HG03342 (cell line): ENCODE measurements around the gene RNF39.

Experiments
- ATAC-seq: cut with Tn5 transposase; IDR thresholded peaks from one replicate; pipeline ENCODE4 v1.9.1; 2021; ENCODE audit warnings: mild to moderate bottlenecking, moderate library complexity; ENCODE audit not compliant: unreplicated experiment

The RNF39 gene

GRCh38 chr6:30097902-30098768 is 22.6 kb upstream of the RNF39 start:
- no peak for ATAC-seq

DNA sequence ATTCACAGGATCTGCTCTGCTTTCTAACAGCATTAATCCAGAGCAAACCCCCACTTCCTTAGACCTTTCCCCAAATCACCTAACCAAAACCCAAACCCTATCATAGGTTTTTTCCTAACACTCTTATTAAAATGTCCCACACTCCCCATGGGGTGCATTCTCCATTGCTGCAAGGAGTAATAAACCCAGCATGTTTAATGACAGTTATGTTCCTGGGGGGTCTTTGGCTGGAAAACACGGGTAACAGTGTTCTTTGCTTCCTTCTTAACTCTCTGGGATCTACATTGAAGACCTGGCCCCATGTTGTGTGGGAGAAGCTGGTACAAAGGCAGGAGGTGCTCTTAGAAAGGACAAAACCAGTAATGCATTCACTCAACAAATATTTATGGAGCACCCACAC is 21.3 kb upstream of the RNF39 start:
- no peak for ATAC-seq

- ATAC-seq = no peak
These were observed 18.5 kb upstream of the RNF39 start for GRCh38 chr6:30093951-30094661.

- ATAC-seq = no peak
These were observed 17.4 kb upstream of the RNF39 start for GRCh38 chr6:30092852-30093543.

DNA sequence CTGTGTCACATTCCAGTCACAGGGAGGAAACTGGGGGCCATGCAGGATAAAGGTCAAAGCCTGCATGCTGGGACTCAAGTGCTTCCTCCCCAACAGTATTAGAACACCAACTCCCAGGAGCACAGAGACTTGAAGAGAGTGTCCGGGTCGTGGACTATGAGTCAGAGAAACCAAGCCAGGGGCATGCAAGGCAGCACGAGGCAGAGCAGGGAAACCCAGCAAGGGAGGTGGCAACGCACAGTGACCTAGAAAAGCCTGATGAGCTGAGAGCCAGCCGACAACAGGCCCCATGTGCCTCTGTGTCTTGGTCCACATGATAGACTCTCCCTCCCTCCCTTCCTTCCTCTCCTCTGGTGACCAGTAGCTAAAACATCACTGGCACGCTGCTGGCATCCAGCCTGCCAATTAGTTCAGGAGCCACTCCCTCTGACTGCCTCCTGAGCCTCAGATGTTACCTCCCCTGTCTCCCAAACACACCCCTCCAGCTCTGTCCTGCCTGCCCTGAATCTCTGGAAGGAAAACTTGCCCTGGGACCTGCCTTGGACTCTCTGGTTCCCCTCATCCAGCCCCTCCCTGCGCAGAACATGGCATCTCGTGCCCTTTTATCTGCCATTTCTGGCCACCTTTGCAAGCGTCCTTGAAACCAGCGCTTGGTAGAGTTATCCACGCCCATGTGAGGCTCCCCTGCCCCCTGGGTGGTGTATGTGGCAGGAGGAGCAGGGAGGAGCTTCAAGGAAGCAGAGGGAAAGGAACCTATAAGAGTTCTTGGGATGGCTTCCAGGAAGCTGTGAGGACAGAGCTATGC is 16.2 kb upstream of the RNF39 start:
- ATAC-seq = no peak

DNA sequence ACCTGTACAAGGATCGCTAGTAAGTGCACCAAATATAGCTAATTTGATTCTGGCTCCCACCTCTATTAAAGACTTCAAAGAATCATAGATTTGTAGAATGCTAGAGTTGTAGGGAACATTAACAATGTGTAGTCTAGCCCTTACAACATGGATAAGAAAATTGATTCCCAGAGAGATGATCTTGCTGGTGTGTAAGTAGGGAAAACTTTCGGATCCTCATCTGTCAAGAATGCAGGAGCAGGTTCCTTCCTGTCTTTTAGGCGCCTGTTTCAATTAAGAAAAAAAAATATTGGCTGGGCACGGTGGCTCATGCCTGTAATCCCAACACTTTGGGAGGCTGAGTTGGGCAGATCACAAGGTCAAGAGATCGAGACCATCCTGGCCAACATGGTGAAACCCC is 12.3 kb upstream of the RNF39 start:
- ATAC-seq = no peak

- ATAC-seq = no peak
These were observed 1.6 kb upstream of the RNF39 start for GRCh38 chr6:30077218-30077617.

DNA sequence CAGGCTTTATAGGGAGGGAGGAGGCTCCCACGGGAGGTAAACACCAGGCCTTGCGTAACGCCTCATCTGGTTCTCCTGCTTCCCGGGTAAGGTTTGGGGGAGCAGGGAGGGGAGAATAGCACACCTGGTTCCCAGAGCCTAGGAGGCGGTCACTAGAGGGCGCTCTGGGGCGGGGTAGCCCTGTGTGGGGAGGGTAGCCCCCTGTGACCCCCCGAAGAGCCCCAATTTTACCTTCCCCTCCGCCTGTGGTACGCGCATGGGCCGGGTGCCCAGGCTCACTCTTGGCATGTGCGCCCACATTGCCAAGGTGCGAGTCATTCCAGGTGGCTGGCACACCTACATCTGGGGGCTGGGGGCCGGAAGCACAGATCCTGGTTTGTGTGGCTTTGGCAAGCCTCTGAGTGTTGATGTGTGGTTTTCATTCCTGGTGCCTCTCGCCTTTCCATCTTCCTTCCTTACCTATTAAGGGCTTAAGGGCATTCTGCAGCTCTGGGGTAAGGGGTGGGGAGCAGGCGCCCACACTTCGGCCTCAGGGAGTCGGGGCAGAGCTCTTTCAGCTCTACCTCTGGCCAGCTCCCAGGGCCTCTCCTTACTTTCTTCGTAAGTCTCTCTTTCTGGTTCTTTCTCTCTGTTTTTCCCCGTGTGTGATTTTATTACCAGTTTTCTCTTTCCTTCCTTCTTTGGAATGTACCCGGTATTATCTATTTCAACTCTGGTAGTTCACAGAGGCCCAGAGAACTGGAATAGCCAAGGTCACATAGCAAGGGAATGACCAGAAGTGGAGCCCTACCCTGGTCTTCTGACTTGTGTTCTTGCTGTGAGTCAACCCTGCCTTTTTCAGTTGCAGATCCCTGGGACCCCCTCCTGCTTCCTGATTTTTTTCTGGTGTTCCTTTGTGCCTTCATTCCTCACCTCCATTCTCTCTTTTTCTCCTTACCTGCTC is 492 bp upstream of the RNF39 start:
- no peak for ATAC-seq

GRCh38 chr6:30074331-30075093 is 1.1 kb downstream of the RNF39 start:
- no peak for ATAC-seq

- ATAC-seq = no peak
These were observed 1.9 kb downstream of the RNF39 start for GRCh38 chr6:30073489-30074235.

DNA sequence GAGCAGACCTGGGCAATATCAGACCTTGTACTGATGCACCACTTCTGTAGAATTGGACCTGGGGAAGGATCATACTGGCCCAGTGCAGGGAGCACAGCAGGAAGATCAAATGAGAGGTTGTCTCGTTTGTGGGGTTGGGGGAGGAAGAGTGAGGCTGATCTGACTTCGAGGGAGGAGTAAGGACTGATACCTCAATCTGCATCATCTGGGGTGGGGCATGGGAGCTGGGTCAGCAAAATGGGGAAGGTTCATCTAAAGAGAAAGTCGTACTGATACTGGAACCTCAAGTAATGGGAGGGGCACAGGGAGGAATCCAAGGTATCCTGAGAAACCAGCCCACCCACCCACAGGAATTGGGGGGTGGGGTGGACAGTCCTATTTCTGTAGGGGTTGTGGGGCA is 3.7 kb downstream of the RNF39 start:
- ATAC-seq = no peak

DNA sequence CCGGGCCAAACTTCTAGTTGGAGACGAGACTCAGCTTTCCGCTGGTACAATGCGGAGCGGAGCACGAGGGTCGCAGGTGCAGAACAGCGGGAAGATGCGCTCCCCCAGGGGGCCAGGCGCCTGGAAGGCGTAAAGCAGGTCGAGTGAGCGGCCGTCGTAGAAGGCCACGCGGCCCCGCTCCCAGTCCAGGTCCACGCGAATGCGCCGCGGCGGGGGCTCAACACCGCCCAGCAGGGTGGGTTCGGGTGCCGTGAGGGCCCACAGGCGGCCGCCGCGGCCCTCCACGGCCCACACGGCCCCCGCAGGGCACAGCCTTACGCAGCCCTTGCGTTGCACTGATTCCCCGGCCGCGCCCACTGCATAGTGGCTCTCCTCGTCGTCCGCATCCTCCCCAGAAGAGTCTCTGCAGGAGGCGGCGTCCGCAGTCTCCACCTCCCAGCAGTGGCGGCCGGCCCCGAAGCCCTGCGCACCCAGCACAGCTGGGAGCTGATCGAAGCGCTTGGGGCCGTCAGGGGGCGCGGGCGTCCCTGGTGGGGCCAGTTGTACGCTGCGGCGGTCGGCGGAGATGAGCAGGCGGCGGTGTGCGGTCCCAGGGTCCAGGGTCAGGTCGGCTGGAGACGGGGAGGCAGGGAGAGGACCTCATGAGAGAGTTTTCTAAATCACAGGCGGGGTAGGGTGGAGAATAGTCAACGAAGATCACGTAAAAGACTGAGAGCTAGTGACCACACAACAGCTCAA is 4.3 kb downstream of the RNF39 start:
- ATAC-seq = no peak

GRCh38 chr6:30067460-30068139 is 8.0 kb downstream of the RNF39 start:
- no peak for ATAC-seq

DNA sequence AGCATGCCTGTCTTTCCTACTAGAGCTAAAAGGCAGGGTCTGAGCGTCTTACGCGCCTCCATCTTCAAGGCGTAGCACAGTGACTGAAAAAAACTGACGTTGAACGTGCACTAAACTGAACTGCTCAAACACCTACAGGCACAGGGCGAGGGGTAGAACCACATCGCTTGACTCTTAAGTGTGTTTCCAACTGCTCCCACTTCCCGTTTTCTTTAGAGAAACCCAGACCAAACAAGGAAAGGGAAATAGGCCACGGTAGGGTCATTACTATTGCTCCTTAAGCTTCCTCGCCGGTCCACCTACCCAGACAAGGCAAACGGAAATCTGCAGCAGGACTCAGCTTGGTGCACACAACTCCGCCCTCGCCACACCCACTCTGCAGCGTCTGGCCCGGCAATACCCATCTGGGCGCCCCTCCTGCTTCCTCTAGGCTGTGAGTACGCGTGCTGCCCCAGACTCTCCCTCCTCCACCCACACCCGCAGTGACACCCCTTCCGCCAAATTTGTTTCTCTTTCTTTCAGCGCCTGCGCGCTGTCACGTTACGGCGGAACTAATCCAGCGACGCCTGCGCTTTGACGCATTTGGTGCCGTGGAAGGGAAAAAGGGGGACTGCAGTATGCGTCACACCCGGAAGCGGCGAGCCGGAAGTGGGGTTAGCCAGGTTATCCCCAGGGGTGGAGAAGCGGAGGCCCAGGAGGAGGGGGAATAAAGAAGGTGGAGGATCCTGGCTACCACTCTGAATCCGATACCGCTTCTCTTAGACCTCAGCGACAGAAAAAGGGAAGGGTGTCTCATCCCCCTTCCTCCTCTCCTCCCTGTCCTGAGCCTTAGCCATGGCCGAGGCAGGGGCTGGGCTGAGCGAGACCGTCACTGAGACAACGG is 8.8 kb downstream of the RNF39 start, which contains the start of gene PPP1R11:
Gene PPP1R11, plus strand, starts transcription at position 622 of the 883 bp plus-strand sequence. Its CDS starts 213 bp downstream, at position 835.
- ATAC-seq = peak; percentile 90

DNA sequence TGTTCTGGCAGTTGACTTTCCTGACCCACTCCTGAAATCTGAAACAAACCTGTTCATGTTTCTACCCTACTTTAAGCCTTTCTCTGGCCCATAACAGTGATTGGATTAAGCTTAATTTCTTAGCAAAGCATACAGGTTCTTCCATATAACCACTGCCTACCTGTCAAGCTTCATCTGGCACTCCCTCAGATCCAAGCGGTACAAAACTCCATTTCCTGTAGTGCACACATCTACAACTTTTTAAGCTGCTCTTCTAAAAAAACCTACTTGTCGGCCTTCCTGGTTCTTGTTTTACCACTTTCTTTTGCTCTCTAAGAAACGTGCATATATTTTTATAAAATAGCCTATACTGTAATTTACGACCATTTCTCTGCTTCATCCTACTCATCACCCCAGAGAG is 9.5 kb downstream of the RNF39 start:
- no peak for ATAC-seq

- ATAC-seq = no peak
These were observed 12.3 kb downstream of the RNF39 start for GRCh38 chr6:30063315-30063714.
